ENCODE data around the gene PLXNB3. TPM values are rescaled to one million over a fixed set of nuclear protein-coding genes. Genes with fewer than 3 reads are reported as not detected.

PLXNB3 gene
- total and polyA plus RNA-seq, 2 donors (not counting 1 experiment from before 2014, with no cell fraction given): 0.25 TPM; not detected in 1

DNA sequence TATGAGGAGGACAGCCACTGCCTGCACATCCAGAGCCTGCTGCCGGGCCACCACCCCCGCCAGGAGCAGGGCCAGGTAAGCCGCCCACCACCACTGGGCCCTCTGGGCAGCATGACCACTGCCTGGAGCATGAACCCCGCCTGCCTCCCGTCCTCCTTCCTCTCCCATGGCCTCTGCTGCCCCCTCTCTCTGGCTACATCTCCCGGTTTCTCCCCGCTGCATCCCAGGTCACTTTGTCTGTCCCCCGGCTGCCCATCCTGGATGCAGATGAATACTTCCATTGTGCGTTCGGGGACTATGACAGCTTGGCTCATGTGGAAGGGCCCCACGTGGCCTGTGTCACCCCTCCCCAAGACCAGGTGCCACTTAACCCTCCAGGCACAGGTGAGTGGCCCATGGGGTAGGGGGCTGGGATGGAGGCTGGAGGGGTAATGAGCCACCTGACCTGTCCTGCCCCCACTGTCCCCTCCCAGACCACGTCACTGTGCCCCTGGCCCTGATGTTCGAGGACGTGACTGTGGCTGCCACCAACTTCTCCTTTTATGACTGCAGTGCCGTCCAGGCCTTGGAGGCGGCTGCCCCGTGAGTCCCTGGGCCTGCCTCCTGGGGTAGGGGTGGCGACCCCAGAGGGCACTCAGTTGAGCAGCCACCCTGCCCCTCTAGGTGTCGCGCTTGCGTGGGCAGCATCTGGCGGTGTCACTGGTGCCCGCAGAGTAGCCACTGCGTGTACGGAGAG, 6.0 kb downstream of the PLXNB3 start:
- no peak overlapping the region for H3K27ac ChIP-seq (ENCODE audit: low read length in 2 of 2)
- no peaks in the 10 kb centered on the region for H4K20me1 ChIP-seq (ENCODE audit: control insufficient read depth, insufficient read depth, low read length, poor library complexity, severe bottlenecking)
- Mint-ChIP-seq H3K27ac (no peak overlapping the region), H3K9me3 (ENCODE audit: insufficient read depth) (no peaks in the 10 kb centered on the region), H3K4me3 (no peak overlapping the region), H3K27me3 (no peaks in the 10 kb centered on the region), H3K4me1 (peaks cover 9% of the 10 kb centered on the region)
- no peak overlapping the region for H3K9ac ChIP-seq (ENCODE audit: low read length)
- H2AFZ ChIP-seq (ENCODE audit: insufficient read depth, low read depth, low read length, poor library complexity, severe bottlenecking): no peak overlapping the region
- DNase-seq: no peak
- no peak overlapping the region for H3K4me3 ChIP-seq (ENCODE audit: control extremely low read depth in 1 of 5, extremely low read depth in 1 of 5, insufficient read depth in 1 of 5, low read depth in 2 of 5, low read length in 4 of 5)
- intact Hi-C loops (cut with micrococcal nuclease): no loop called here
- H3K27me3 ChIP-seq (replicated peaks in 1 of 4; ENCODE audit: control extremely low read depth in 1 of 4, control insufficient read depth in 3 of 4, insufficient read depth in 4 of 4, low read length in 3 of 4): no peaks in the 10 kb centered on the region
- no peak overlapping the region for H3K4me2 ChIP-seq (replicated peaks; ENCODE audit: low read depth, low read length, poor library complexity, severe bottlenecking)
- H3K9me3 ChIP-seq (ENCODE audit: control extremely low read depth in 1 of 3, control insufficient read depth in 2 of 3, insufficient read depth in 1 of 3, low read length in 2 of 3): no peaks in the 10 kb centered on the region
- no peaks in the 10 kb centered on the region for H3K36me3 ChIP-seq (replicated peaks in 1 of 2; ENCODE audit: control extremely low read depth in 1 of 2, control insufficient read depth in 1 of 2, extremely low read depth in 1 of 2, insufficient read depth in 2 of 2, low read length in 1 of 2)
- no peak for ATAC-seq (ENCODE audit: low read depth)
- 84% methylated on average over 20 of the region's 25 CpGs for WGBS (ENCODE audit: insufficient coverage)
- ChIA-PET CTCF (no interaction called here), POLR2A (interaction anchor here (0.6 kb wide), 1 partner anchor 175 kb away, joined by 4 read pairs; no protein-coding TSS in a partner anchor)
- H3K79me2 ChIP-seq (ENCODE audit: control insufficient read depth, insufficient read depth, low read length): no peaks in the 10 kb centered on the region
- no peak for TF ChIP-seq EZH2 (IDR thresholded peaks at IDR 0.05; ENCODE audit: borderline replicate concordance, insufficient read depth, low read depth, low read length, poor library complexity, severe bottlenecking)
- TF ChIP-seq, protein P1, sequence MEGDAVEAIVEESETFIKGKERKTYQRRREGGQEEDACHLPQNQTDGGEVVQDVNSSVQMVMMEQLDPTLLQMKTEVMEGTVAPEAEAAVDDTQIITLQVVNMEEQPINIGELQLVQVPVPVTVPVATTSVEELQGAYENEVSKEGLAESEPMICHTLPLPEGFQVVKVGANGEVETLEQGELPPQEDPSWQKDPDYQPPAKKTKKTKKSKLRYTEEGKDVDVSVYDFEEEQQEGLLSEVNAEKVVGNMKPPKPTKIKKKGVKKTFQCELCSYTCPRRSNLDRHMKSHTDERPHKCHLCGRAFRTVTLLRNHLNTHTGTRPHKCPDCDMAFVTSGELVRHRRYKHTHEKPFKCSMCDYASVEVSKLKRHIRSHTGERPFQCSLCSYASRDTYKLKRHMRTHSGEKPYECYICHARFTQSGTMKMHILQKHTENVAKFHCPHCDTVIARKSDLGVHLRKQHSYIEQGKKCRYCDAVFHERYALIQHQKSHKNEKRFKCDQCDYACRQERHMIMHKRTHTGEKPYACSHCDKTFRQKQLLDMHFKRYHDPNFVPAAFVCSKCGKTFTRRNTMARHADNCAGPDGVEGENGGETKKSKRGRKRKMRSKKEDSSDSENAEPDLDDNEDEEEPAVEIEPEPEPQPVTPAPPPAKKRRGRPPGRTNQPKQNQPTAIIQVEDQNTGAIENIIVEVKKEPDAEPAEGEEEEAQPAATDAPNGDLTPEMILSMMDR (IDR thresholded peaks at IDR 0.05): no peak
- H3K4me1 ChIP-seq (ENCODE audit: control insufficient read depth in 2 of 2, insufficient read depth in 2 of 2, low read length in 2 of 2): peaks cover 0 to 11% of the 10 kb centered on the region in 2 donors

DNA sequence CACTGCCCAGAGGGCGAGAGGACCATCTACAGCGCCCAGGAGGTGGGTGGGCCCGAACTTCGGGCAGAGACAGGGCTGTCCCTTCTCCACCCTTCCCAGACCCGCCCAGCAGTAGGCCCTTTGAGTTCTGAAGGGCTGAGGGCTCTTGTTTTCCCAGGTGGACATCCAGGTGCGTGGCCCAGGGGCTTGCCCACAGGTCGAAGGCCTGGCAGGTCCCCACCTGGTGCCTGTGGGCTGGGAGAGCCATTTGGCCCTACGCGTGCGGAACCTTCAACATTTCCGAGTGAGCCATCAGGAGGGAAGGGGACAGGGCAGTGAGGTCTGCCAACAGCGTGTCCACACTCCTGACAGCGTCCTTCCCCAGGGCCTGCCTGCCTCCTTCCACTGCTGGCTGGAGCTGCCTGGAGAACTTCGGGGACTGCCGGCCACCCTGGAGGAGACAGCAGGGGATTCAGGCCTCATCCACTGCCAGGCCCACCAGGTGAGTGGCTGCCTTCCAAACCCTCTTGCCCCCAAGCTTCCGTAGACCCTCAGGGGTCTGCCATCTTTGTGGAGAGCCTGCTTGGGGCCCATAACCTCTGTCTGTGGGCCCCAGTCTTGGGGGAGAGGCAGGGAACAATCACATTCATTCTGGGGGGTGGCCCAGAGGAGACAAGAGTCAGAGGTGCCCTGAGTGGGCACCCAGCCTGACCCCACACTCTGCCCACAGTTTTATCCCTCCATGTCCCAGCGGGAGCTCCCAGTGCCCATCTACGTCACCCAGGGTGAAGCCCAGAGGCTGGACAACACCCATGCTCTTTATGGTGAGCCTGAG, 6.8 kb downstream of the PLXNB3 start:
- H3K36me3 ChIP-seq (replicated peaks in 1 of 2; ENCODE audit: control extremely low read depth in 1 of 2, control insufficient read depth in 1 of 2, extremely low read depth in 1 of 2, insufficient read depth in 2 of 2, low read length in 1 of 2): no peaks in the 10 kb centered on the region
- H3K4me3 ChIP-seq (ENCODE audit: control extremely low read depth in 1 of 5, extremely low read depth in 1 of 5, insufficient read depth in 1 of 5, low read depth in 2 of 5, low read length in 4 of 5): no peak overlapping the region
- H2AFZ ChIP-seq (ENCODE audit: insufficient read depth, low read depth, low read length, poor library complexity, severe bottlenecking): no peak overlapping the region
- H3K9ac ChIP-seq (ENCODE audit: low read length): no peak overlapping the region
- H3K4me1 Mint-ChIP-seq: peaks cover 9% of the 10 kb centered on the region
- no peaks in the 10 kb centered on the region for H3K27me3 Mint-ChIP-seq
- H3K27me3 ChIP-seq (replicated peaks in 1 of 4; ENCODE audit: control extremely low read depth in 1 of 4, control insufficient read depth in 3 of 4, insufficient read depth in 4 of 4, low read length in 3 of 4): no peaks in the 10 kb centered on the region
- ChIA-PET CTCF (no interaction called here), POLR2A (no interaction called here)
- no peak overlapping the region for H3K4me2 ChIP-seq (replicated peaks; ENCODE audit: low read depth, low read length, poor library complexity, severe bottlenecking)
- peaks cover 0 to 9% of the 10 kb centered on the region in 2 donors for H3K4me1 ChIP-seq (ENCODE audit: control insufficient read depth in 2 of 2, insufficient read depth in 2 of 2, low read length in 2 of 2)
- no peaks in the 10 kb centered on the region for H4K20me1 ChIP-seq (ENCODE audit: control insufficient read depth, insufficient read depth, low read length, poor library complexity, severe bottlenecking)
- no peak overlapping the region for H3K27ac Mint-ChIP-seq
- DNase-seq (no peak), ATAC-seq (ENCODE audit: low read depth) (no peak)
- H3K79me2 ChIP-seq (ENCODE audit: control insufficient read depth, insufficient read depth, low read length): no peaks in the 10 kb centered on the region
- H3K4me3 Mint-ChIP-seq: no peak overlapping the region
- no peaks in the 10 kb centered on the region for H3K9me3 ChIP-seq (ENCODE audit: control extremely low read depth in 1 of 3, control insufficient read depth in 2 of 3, insufficient read depth in 1 of 3, low read length in 2 of 3)
- whole genome bisulfite sequencing (ENCODE audit: insufficient coverage): 95% methylated on average over 9 of the region's 18 CpGs
- no peaks in the 10 kb centered on the region for H3K9me3 Mint-ChIP-seq (ENCODE audit: insufficient read depth)
- TF ChIP-seq, protein P1 (IDR thresholded peaks at IDR 0.05): no peak
- no peak for TF ChIP-seq EZH2 (IDR thresholded peaks at IDR 0.05; ENCODE audit: borderline replicate concordance, insufficient read depth, low read depth, low read length, poor library complexity, severe bottlenecking)
- H3K27ac ChIP-seq (ENCODE audit: low read length in 2 of 2): no peak overlapping the region
- intact Hi-C loops (cut with micrococcal nuclease): no loop called here

All from B cell (primary cell).